NCI-H1092 (cell line): ENCODE results near the gene HDAC7.
"Not testable (repeated sequence)": the region's sequence is repeated elsewhere in the genome, so short reads cannot be mapped to it uniquely, and the experiment has no call there.

Experiments
- DNase-seq: peaks from one replicate; lab custom pipeline; 2025; lab: John Stamatoyannopoulos, UW

The HDAC7 gene

DNA sequence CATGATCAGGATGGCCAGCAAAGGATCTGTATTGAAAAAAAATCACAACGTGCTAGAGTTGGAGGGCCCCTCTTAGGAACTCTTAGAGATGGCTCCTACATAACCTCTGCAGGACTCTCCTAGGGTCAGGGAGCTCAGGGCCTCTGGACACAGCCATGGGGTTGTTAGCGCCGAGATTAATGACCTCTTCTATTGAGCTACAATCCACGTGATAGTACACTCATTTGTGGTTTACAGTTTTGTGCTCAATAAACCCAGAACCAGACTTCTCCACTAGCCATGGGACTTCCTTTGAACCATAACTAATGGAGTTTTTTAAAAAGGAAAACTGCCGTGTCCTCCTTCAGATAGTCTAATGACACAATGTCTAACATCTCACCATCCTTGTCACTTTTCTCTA, 29.6 kb upstream of the HDAC7 start:
- DNase-seq = no peak

DNA sequence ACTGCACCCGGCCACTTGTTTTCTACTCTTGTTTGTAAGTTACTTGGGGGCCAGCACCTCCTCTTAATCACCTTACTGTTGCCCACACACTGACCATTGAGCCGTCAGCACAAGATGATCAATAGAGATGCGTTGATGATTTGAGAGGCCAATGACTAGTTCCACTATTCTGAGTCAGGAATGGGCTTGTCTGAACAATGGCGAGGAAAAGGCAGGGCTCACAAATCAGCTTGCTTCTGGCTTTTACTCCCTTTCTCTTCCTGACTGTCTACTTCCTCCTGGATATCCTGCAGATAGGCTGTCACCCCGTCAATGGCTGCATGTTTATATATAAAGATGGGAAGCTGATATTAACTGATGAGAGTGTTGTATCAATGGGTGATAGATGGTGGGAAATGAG, 29.1 kb upstream of the HDAC7 start:
- DNase-seq = no peak

DNA sequence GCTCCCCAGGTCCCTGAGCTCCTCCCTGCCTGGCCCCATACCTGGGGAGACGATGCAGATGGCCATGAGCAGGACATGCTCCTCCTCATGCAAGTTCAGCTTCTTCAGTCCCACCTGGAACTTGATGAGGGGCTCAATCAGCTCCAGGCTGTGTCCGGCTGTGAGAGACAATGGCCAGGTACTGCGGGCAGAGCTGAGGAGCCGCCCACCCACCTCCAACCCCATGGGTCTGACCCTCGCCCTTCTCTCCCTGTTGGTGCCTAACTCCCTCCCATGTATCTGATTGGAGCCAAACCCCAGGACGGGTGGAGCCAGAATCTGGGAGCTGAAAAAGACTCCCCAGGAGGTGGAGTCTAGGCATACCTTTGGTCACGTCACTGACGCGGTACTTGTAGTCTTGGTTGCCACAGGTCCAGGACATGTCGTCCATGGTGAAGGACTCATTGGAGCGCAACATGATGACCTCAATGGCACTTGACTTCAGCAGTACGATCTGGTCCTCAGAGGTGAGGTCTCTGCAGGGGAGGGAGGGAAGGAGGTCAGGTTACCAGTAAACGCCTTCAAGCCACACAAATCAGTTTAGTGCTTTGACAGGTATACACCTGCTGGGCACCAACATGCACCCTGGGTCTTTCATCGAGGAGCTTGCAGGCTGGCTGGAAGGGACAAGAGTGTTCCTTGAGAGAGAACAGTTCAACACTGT, 26.7 kb upstream of the HDAC7 start:
- DNase-seq = no peak

DNA sequence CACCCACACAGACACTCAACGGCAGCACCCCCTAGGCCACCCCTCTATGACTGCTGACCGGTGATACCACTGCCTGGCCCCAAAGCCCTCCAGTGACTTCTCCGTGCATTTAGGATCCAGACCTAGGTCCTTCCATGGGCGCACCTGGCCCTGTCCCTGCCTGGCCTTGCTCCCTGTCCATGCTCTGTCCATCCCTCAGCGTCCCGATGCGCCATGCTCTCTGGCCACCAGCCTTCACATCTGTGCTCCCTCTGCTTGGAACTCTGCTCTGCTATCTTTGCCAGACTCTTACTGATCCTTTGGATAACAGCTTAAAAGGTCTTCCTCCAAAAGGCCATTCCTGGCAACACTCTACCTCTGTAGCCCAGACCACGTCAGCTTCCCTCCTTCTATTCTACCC, 25.4 kb upstream of the HDAC7 start:
- no peak for DNase-seq

DNA sequence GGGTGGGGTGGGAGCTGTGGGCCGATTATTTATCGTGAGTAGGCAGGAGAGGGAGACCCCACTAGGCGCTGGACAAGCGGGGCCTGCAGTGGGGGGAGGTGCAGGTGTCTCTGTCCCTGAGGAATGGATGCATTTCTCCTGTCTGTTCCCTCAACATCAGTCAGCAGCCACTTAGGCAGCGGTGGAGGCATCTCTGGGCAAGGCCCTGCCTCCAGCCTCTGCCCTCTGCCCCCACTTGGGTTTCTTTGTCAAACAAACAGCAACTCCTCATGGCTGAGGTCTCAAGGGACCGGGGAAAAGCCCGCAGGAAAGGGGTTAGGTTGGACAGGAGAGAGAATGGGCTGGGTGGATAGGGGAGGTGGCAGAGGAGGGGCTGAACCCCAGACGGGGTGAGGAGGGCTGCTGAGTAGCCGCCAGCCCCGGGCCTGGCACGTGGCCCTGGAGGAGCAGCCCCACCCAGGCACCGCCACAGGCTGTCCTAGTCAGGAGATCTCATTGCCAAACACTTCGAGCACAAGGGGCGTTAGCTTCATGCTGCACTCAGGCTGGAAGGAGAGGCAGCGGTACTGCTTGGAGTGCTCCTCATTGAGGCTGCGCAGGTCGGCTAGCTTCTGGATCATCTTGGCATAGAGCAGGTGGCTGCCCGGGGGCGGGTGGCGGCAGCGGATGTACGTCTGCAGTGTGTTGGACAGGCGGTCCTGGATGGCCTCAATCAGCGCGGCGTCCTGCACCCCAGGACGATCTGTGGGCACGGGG, 24.7 kb upstream of the HDAC7 start:
- peak; percentile 37 for DNase-seq

DNA sequence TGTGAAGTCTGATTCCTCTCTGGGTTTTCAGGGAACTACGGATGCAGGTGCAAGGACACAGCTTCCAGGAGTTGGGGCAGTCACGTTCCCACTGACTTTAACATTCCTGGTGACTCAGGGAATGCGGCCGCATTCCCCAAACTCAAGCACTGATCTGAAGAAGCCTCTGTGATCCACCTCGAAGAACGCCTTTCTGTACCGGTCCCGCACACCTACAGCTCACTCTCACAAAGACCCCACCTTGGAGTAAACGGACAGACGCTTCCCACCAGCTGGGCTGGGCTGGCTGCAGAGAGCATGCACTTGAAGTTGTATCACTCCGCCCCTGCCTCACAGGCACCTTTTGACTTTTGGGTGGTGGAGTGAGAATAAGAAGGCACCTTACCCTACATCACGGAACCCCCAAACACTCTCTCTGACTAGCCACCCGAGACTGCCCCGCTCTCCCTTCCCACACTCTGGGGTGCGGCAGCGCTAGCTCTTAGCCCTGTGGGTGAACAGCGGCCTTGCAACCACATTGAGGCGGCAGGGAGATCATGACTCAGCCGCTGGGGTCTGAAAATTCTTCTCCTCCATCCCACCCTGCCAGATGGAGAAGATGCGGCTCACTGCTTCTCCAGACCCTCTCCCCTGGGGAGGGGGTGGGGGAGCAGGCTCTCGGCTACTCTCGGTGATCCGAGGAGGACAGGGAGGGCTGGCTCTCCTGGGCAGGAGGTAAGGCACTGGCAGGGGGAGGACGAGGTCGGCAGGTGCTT, 23.7 kb upstream of the HDAC7 start:
- DNase-seq = no peak

DNA sequence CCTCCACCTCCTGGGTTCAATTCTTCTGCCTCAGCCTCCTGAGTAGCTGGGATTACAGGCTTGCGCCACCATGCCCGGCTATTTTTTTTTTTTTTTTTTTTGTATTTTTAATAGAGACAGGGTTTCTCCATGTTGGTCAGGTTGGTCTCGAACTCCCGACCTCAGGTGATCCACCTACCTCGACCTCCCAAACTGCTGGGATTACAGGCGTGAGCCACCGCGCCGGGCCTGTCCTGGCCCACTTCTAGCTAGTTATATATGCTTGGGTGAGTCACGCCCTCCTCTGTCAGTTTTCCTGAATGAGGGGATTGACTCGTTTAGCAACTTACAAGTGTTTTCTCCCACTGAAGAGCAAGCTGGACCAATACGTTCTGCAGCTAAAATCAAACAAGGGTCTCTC, 22.8 kb upstream of the HDAC7 start:
- DNase-seq = not testable (repeated sequence)

DNA sequence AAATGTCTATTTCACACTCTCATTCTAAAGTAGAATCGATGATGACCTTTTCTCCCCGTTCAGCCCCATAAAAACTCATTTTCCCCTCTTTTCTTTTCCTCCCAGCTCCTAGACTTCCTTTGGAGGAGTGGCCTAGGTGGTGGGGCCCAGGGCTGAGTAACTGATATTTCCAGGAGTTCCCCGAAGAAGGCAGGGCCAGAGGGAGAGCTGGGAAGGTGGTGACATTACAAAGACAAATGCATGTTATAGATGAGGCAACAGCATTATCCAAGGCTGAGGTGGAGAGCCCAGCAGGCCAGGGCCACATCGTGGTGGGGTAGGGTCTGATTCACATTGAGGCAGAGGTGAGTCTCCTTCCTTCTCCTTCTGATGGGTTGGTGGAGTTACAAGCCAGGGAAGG, 22.2 kb upstream of the HDAC7 start:
- DNase-seq = no peak

DNA sequence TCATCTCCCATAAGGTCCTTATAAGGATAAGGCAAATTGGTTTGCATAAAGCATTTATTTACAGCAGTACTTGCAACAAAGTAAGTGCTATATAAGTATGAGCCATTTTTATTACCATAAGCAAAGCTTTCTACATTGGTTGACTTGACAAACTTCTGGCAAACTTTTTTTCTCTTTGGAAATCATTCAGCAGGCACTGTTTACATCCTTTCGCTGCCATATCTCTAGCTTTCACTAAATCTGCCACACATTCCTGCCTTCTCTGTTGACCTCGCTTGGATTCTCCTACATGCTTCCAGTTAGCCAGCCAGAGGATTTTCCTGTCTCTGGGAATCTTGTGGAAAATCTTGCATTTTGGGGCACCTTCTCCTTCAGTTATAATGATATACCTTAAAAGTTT, 21.8 kb upstream of the HDAC7 start:
- DNase-seq = no peak

DNA sequence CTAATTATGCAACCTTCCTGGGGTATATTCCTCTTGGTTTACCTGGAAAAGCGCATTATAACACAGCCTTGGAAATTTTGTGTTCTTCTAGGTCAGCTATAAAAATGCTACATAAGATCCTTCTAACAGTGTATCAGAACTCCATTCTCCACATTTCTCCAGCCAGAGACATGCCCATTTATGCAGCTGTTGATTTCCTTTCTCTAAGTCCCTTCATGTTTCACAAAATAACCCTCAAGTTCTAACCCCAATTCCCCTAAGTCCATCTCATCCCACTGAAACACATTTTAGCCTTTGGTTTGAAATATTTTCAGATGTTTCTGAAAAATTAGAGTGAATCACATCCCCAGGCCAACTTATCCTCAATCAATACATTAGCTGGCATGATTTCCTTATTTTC, 20.9 kb upstream of the HDAC7 start:
- DNase-seq = no peak

DNA sequence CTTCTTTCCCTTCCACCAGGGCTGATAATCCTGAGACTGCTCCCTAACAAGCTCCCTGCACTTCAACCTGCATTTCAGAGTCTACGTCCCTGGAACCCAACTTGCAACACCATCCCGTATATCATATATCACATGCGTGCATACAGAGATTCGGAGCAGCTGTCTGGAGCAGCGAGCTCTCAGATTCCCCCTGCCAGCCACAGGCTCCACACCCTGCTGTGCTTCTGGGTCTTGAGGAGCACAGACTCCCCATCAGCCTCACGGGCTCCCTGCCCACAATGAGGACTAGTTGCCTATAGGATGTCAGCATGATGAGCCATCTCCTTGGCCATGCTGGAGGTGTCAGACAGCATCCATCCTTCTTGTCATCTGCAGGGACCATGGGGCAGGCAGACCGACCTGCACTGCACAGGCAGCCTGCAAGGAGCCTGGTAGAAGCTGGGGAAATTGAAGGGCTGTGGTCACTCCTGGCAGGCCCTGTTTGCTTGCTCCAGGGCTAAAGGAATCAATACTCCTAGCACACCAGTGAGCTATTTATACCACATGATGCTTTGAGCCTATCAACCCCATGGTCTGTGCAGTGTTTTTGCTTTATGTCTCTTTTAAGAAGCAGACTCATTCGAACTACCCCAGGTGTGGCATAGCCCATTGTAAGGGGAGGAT, 19.6 kb upstream of the HDAC7 start:
- DNase-seq = no peak

DNA sequence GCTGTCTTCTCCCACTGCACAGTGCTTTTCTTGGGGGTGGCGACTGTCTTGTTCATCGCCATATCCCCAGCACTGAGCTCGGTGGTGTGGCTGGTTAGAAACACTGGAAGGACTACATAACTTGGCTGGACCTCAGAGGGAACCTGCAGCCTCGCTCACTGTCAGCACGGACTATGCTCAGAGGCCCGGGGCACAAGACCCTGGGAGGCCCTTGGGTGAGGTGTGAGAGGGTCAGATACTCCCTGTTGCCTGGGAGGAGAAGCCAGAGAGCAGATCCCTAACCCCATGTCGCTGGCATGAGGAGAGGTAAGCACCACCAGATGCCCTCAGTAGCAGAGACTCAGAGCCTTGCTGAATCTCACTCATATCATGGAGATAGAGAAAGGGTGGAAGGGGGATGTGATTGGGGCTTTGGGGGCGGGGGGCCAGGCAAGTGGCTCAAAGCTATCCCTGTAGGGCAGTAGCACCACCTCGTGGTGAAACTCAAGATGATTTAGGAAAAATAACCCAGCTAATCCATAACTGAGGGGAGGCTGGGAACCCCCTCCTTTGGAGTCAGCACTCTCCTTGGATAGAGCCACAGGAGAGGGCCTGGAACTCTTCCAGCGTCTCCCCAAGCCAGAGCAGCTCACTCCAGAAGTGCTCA, 18.7 kb upstream of the HDAC7 start:
- DNase-seq = peak; percentile 19

DNA sequence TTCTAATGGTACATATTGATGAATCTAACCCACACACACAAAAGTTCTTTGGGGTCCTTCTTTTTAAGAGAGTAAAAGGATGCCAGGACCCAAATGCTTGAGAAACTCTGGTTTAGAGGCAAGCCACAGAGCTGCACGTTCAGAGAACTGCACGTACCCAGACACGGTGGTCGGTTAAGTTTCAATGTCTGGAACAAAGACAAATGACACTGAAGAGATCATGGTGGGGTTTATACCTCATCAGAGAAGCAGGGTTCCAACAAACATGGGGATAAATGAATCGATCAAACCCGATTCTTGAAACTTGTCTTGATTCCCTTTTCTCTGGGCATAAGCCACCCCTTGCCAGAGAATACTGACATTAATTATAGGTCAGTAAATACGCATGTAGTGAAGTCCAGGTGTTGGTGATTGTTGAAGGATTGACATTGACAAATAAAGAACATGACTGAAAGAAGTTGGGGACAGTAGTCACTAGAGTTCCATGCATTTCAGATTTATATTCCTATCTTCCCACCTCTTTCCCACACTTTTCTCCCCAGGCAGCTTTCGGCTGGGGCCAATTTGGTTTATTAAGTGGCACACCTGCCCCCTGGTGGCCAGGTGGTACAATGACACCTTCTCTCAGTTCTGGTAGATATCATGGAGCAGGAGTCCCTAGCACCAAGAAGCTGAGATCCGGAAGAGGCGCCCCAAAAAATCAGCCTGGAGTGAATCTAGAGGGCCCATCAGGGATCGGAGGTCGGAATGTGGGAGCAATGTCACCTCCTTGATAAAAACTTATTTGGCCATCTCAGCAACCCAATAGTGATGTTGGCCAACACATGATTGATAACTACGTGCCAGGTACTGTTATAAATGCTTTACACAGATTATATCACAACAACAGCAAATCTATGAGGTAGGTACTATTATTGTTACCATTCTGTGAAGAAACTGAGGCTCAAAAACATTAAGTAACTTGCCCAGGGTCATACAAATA, 17.8 kb upstream of the HDAC7 start:
- peak; percentile 71 for DNase-seq

DNA sequence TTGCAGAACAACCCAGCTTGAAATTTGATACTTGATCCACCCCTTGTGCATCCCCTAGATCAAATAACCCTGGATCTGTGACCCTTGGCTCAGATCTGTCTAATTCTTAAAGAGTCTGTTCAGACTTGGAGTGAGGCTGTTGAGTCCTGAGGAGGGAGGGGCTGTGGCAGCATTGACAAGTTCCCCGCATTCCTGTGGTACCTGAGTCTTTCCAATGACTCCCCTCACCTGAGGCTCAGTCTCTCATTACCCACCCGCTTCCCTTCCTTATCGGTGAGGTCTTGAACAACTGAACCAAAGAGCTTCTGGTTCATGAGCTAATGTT, 16.1 kb upstream of the HDAC7 start:
- no peak for DNase-seq

DNA sequence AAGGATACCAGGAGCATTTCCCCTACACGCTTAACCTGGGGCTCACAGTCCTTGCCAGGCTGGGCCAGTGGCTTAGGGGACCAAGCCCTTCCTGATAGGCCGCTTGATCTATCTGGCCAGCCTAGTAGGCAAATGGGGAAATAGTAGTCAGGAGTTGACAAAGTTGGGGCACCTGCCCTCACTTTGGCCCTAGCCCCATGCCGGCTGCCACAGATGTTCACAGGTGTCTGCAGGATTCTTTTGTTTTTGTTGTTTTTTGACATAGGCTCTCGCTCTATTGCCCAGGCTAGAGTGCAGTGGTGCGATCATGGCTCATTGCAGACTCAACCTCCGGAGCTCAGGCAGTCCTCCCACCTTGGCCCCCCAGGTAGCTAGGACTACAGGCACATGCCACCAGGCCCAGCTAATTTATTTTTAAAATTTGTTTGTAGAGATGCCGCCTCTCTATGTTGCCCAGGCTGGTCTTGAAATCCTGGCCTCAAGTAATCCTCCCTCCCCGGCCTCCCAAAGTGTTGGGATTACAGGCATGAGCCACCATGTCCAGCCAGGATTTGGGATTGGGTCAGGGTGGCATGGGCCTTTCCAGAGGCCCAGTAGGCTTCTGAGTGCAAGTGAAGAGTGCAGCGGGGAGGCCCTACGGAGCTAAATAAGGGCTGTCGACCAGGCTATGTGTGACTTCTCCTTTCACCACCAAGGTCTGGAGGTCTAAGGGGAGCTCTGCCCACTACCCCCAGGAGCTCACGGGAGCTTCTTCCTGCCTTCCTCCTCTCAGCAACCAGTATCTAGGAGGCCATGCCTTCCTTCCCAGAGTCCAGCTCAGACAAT, 15.5 kb upstream of the HDAC7 start:
- no peak for DNase-seq

DNA sequence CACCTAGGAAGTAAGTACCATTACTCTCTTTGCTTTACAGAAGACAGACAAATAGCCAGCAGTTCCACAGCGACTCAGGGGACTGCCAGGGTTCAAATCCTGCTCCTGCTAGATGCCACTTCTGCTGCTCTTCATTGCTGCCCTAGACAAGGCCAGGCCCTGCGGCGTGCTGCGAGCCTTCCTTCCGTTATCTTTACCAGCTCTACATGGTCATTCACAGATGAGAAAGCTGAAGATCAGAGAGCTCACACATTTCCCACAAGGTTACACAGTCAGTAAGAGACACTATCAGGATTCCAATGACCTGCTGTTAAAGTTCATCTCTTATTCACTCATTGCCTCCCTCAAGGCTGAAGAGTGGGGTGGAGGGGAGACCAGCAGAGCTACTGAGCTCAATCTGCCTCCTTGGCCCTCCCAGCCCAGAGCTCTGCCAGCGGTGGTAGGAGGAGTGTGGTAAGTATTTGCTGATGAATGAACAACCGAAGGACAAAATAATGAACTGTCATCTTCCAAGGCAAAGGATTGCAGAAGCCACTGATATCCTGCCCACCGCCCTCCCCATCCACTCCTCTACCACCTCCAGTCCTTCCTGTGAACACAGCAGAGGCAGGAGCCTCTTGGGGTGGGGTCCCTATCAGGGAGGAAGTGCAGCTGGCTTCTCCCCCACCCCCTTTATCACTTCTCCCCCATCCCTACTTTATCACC, 14.6 kb upstream of the HDAC7 start:
- no peak for DNase-seq

DNA sequence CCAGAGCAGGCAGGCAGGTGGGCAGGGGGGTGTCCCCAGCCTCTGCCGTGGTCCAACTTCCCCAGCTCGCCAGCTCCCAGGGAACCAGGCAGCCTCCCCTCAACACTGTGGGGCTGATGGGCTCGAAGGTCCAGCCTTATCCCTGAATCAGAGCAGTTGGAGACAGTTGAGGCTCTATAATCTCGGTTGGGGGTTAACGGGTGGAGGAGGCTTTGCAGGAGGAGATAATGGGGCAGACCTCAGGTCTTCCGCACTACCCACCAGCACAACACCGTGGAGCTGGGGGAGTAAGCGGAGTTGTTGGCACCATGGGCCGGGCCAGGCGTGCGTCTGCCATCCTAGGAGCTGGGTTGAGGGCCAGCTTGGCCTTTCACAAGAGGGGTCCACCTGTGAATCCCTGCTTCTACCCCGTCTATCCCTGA, 13.9 kb upstream of the HDAC7 start:
- DNase-seq = no peak

DNA sequence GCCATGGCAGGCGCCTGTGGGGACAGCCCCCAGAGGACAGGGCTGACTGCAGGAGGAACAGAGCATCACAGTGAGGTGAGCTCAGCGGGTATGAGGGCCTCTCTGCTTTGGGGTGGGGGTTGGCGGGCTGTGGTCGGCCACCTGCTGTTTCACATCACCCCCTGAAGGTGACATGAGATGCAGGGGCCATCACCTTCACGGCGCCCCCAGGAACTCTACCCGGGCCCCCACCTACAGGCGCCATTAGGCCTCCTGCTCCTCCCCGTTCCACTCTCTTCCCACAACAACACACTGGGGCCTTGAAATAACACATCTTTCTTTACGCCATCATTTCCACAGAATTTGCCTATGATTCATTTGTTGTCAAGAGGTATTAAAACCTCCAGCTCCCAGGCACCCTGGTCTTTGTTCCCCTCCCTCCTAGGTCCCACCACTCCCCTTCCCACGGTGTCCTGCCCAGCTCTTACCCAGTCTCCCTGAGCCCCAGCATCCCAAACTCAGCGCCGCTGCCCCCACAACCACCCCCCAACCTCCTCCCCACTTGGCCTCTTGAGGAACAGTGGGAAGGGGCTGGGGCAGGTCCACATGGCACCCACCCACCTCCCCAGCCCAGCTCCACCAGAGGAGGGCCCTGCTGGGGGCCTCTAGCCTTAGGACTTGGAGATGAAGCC, 12.7 kb upstream of the HDAC7 start:
- no peak for DNase-seq

DNA sequence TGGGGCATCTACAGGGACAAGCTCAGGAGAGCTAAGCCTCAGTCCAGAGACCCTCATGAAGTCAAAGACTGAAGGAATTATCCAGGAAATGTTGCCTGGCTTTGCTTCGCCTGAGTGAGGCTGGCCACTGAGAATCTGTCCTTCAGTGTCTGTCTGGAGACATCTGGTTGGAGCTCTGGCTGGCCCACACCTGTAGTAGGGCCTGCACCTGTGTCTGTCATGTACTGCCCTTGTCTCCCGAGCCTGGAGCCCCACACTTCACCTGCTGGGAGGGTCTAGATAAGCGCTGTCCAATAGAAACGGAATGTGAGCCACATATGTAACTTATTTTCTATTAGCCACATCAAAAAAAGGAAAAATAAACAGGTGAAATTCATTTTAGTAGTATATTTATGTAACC, 9.9 kb upstream of the HDAC7 start:
- no peak for DNase-seq
